Measurements from ENCODE around the gene TRIOBP.

The TRIOBP gene

GRCh38 chr22:37804881-37805809 lies 108.3 kb downstream of the TRIOBP start (continued):
- no peak for TF ChIP-seq ZNF518A (tag by site-specific recombination; conservative IDR thresholded peaks at IDR 0.05; ENCODE audit: low read depth)
- TF ChIP-seq ZNF76 (tag by site-specific recombination; IDR thresholded peaks at IDR 0.05; ENCODE audit: borderline replicate concordance, low read depth) = peak; percentile 73; the same call in 1 of the 2 replicates
- TF ChIP-seq ZBTB49 (tag by site-specific recombination; IDR thresholded peaks at IDR 0.05; ENCODE audit: low read depth) = no peak
- no peak for TF ChIP-seq HOXC10 (CRISPR knock-in tag; IDR thresholded peaks at IDR 0.05)
- TF ChIP-seq ZEB2 (tag by site-specific recombination; IDR thresholded peaks at IDR 0.05) = no peak
- no peak for TF ChIP-seq ZNF140 (tag by site-specific recombination; IDR thresholded peaks at IDR 0.05)
- TF ChIP-seq ZNF24 (tag by site-specific recombination; IDR thresholded peaks at IDR 0.05) = no peak
- TF ChIP-seq ZNF2 (tag by site-specific recombination; IDR thresholded peaks at IDR 0.05) = 0 out of 2 replicates have a peak, but pooled peaks have one; percentile 47
- no peak; the same call in 1 of the 2 replicates for TF ChIP-seq ZNF366 (tag by site-specific recombination; conservative IDR thresholded peaks at IDR 0.05)
- TF ChIP-seq EGR2 (tag by site-specific recombination; IDR thresholded peaks at IDR 0.05; ENCODE audit: low read depth) = peak; percentile 68; the same call in 1 of the 2 replicates
- no peak for TF ChIP-seq ZNF658 (tag by site-specific recombination; IDR thresholded peaks at IDR 0.05)
- no peak for TF ChIP-seq ZNF175 (tag by site-specific recombination; IDR thresholded peaks at IDR 0.05)
- TF ChIP-seq ZNF544 (tag by site-specific recombination; IDR thresholded peaks at IDR 0.05) = no peak
- TF ChIP-seq BCL6B (tag by site-specific recombination; IDR thresholded peaks at IDR 0.05) = no peak
- TF ChIP-seq ZNF335 (tag by site-specific recombination; conservative IDR thresholded peaks at IDR 0.05) = peak; percentile 66
- 0 out of 2 replicates have a peak, but pooled peaks have one; percentile 22 for TF ChIP-seq ZNF146 (tag by site-specific recombination; IDR thresholded peaks at IDR 0.05)
- no peak for TF ChIP-seq ZNF747 (tag by site-specific recombination; IDR thresholded peaks at IDR 0.05)
- 0 out of 2 replicates have a peak, but pooled peaks have one; percentile 45 for TF ChIP-seq OVOL3 (tag by site-specific recombination; IDR thresholded peaks at IDR 0.05)
- no peak for TF ChIP-seq ZSCAN23 (tag by site-specific recombination; IDR thresholded peaks at IDR 0.05)
- TF ChIP-seq ZNF10 (tag by site-specific recombination; IDR thresholded peaks at IDR 0.05) = no peak
- no peak; the same call in 1 of the 2 replicates for TF ChIP-seq ZBTB17 (tag by site-specific recombination; IDR thresholded peaks at IDR 0.05)
- TF ChIP-seq ZNF221 (tag by site-specific recombination; IDR thresholded peaks at IDR 0.05; ENCODE audit: borderline replicate concordance) = no peak
- TF ChIP-seq SCRT2 (tag by site-specific recombination; IDR thresholded peaks at IDR 0.05) = no peak
- no peak for TF ChIP-seq ZNF202 (tag by site-specific recombination; IDR thresholded peaks at IDR 0.05; ENCODE audit: borderline replicate concordance)
- TF ChIP-seq ZNF132 (tag by site-specific recombination; IDR thresholded peaks at IDR 0.05; ENCODE audit: borderline replicate concordance) = no peak
- TF ChIP-seq ZNF449 (tag by site-specific recombination; IDR thresholded peaks at IDR 0.05) = peak; percentile 69; the same call in 1 of the 2 replicates
- no peak for TF ChIP-seq ZIC2 (tag by site-specific recombination; IDR thresholded peaks at IDR 0.05)
- TF ChIP-seq ZNF529 (tag by site-specific recombination; IDR thresholded peaks at IDR 0.05; ENCODE audit: insufficient replicate concordance) = no peak

Data from HEK293 (cell line).